ENCODE data around the gene CNKSR1. TPM values are rescaled to one million over a fixed set of nuclear protein-coding genes. Genes with fewer than 3 reads are reported as not detected.
A peak's percentile ranks its signal among the peaks of the same experiment; 100 is the strongest.

Gene CNKSR1
- total and polyA plus RNA-seq, 2 of the 8 experiments (the other 6 are each of a cell fraction or from before 2014, with no cell fraction given): 13.9 to 14.5 TPM

DNA sequence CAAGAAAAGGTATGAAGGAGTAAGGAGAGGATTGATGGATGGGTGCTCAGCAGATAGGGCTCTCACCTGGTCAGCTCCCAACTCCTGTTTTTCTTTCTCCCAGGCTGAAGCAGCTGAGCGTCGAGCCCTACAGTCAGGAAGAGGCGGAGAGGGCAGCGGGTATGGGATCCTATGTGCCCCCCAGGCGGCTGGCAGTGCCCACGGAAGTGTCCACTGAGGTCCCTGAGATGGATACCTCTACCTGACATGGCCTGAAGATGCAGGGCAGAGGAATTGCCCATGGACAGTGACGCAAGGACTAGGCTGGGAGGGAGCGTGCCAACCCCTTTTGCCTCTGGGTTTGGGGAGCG is 6.8 kb upstream of the CNKSR1 start:
- Histone ChIP-seq H3K27ac (ENCODE audit: low read depth, low read length) (0 out of 2 replicates have a peak overlapping the region, but pooled peaks have one; percentile 23), H2BK20ac (ENCODE audit: low read length) (no peak overlapping the region), H2AK5ac (ENCODE audit: low read depth, low read length) (no peak overlapping the region), H2BK120ac (replicated peaks; ENCODE audit: low read depth, low read length) (no peak overlapping the region), H3K27me3 (replicated peaks in 1 of 4; ENCODE audit: control insufficient read depth in 3 of 4, extremely low read depth in 1 of 4, insufficient read depth in 3 of 4, low read length in 3 of 4) (peaks cover 0 to 7% (median 2%) of the 10 kb centered on the region in 4 experiments; a peak in 4 of 7 replicates), H3K23ac (ENCODE audit: insufficient read length) (no peak overlapping the region), H2BK15ac (ENCODE audit: low read length) (no peak overlapping the region), H3K9me3 (ENCODE audit: insufficient read depth in 2 of 2, low read depth in 1 of 2, low read length in 1 of 2) (no peaks in the 10 kb centered on the region), H3K14ac (ENCODE audit: insufficient read length) (no peak overlapping the region), H3K4ac (replicated peaks; ENCODE audit: insufficient read length, low read depth, low read length) (no peak overlapping the region), H4K8ac (ENCODE audit: extremely low read depth, insufficient read depth, low read length) (no peak overlapping the region), H3K4me1 (replicated peaks in 1 of 4; ENCODE audit: control insufficient read depth in 3 of 4, insufficient read depth in 4 of 4, low read length in 3 of 4) (peaks cover under 1 to 13% (median 9%) of the 10 kb centered on the region in 4 experiments), H2AFZ (ENCODE audit: low read length) (no peak overlapping the region), H3K9ac (replicated peaks in 1 of 4; ENCODE audit: extremely low read depth in 1 of 4, low read depth in 3 of 4, low read length in 3 of 4) (peak overlapping the region; percentile 60 to 84 (median 74); a peak in 6 of 7 replicates), H3K4me2 (ENCODE audit: insufficient read depth in 1 of 2, low read depth in 2 of 2, low read length in 2 of 2) (peak overlapping the region; percentile 77 to 96), H4K91ac (replicated peaks; ENCODE audit: insufficient read length, low read length) (no peak overlapping the region), H3K36me3 (ENCODE audit: control insufficient read depth in 2 of 4, insufficient read depth in 4 of 4, low read length in 3 of 4) (no peaks in the 10 kb centered on the region; a peak in 1 of 8 replicates), H3K79me2 (ENCODE audit: control insufficient read depth in 1 of 2, insufficient read depth in 2 of 2, low read length in 2 of 2) (peaks cover 0 to 8% of the 10 kb centered on the region in 2 experiments; a peak in 2 of 4 replicates), H3K4me3 (ENCODE audit: extremely low read depth in 1 of 4, insufficient read depth in 2 of 4, low read depth in 3 of 4, low read length in 4 of 4) (peak overlapping the region; percentile 71 to 79 (median 74)), H3K23me2 (ENCODE audit: low read depth, low read length) (peaks cover 6% of the 10 kb centered on the region), H3K79me1 (ENCODE audit: low read depth, low read length) (peaks cover 4% of the 10 kb centered on the region; the same call in 1 of the 2 replicates), H3K18ac (ENCODE audit: extremely low read depth, low read length) (no peak overlapping the region), H2BK5ac (ENCODE audit: low read depth, low read length) (no peak overlapping the region), H4K5ac (ENCODE audit: insufficient read length, low read depth, low read length) (no peak overlapping the region), H4K20me1 (replicated peaks in 1 of 2; ENCODE audit: control insufficient read depth in 1 of 2, insufficient read depth in 2 of 2, low read length in 2 of 2) (peaks cover 0 to 4% of the 10 kb centered on the region in 2 experiments), H2BK12ac (ENCODE audit: low read depth, low read length) (no peak overlapping the region), H3K56ac (replicated peaks; ENCODE audit: insufficient read length, low read depth, low read length) (no peak overlapping the region)
- ChIA-PET POLR2A (ENCODE audit: partially characterized antibody) (interaction anchor here (1.1 to 2.9 kb wide), 6 partner anchors 10 to 64 kb away, joined by 3 to 6 read pairs (median 4); partner anchors contain the start of genes CATSPER4 and CEP85), CTCF (ENCODE audit: partially characterized antibody) (interaction anchor here (0.7 to 16.2 kb wide), 17 partner anchors 11 to 246 kb away, joined by 3 to 159 read pairs (median 5); partner anchors contain the start of genes CATSPER4, CEP85, FAM110D and PDIK1L)
- no peak for DNase-seq (ENCODE audit: low read depth in 1 of 2, low spot score in 2 of 2)
- 87% methylated on average over 9 of the region's 9 CpGs; no CpG with 5 or more reads in 1 of the 2 experiments for WGBS, 2 experiments (ENCODE audit: extremely low coverage in 1 of 2, insufficient coverage in 1 of 2, insufficient read length in 1 of 2, insufficient replicate concordance in 2 of 2, low coverage in 1 of 2, low lambda C conversion rate in 2 of 2, missing lambda C conversion rate in 1 of 2)
- FAIRE-seq: no peak
- TF ChIP-seq EGR1 (IDR thresholded peaks at IDR 0.05; ENCODE audit: borderline replicate concordance, low read depth, low read length): no peak
- no peak for TF ChIP-seq BRCA1 (IDR thresholded peaks at IDR 0.05; ENCODE audit: low read depth, low read length)
- TF ChIP-seq FOSL1 (IDR thresholded peaks at IDR 0.05; ENCODE audit: insufficient read depth, low read depth, low read length): no peak
- TF ChIP-seq RNF2 (IDR thresholded peaks at IDR 0.05; ENCODE audit: borderline replicate concordance, low read depth, low read length, missing control alignments, poor library complexity, severe bottlenecking): no peak
